H9 (cell line): Measurements from ENCODE around the gene CCDC92. TPM values are rescaled to one million over a fixed set of nuclear protein-coding genes. Genes with fewer than 3 reads are reported as not detected.

Experiments
- DNase-seq: peaks from one replicate; pipeline ENCODE4 v3.0.0-alpha.2; 2017
- H2AFZ ChIP-seq: one replicate; pipeline ENCODE4 v1.6.1; 2013; ENCODE audit warnings: mild to moderate bottlenecking, low read length, control low read depth, moderate library complexity
- H2AK5ac ChIP-seq: 2 replicates; pipeline ENCODE4 v1.6.1; 2013; ENCODE audit warnings: low read length, control low read depth, mixed read lengths; ENCODE audit not compliant: insufficient read length
- H2BK120ac ChIP-seq: one replicate; pipeline ENCODE4 v1.6.1; 2013; ENCODE audit warnings: low read depth, mild to moderate bottlenecking, low read length, control low read depth, inconsistent platforms; ENCODE audit not compliant: poor library complexity, severe bottlenecking
- H2BK12ac ChIP-seq: 2 replicates; pipeline ENCODE4 v1.6.1; 2013; ENCODE audit warnings: low read length, control low read depth, mixed read lengths, low read depth; ENCODE audit not compliant: insufficient read length
- H2BK15ac ChIP-seq: 2 replicates; pipeline ENCODE4 v1.6.1; 2013; ENCODE audit warnings: low read depth, low read length, control low read depth
- H2BK20ac ChIP-seq: one replicate; pipeline ENCODE4 v1.6.1; 2013; ENCODE audit warnings: low read depth, mild to moderate bottlenecking, low read length, control low read depth, inconsistent platforms; ENCODE audit not compliant: poor library complexity, severe bottlenecking
- H2BK5ac ChIP-seq: 2 replicates; pipeline ENCODE4 v1.6.1; 2013; ENCODE audit warnings: low read length, control low read depth, mixed read lengths; ENCODE audit not compliant: insufficient read length
- H3K14ac ChIP-seq: 2 replicates; pipeline ENCODE4 v1.6.1; 2013; ENCODE audit warnings: low read length, control low read depth; ENCODE audit not compliant: insufficient read depth
- H3K18ac ChIP-seq: 2 replicates; pipeline ENCODE4 v1.6.1; 2013; ENCODE audit warnings: low read depth, mild to moderate bottlenecking, mixed read lengths, low read length, control low read depth; ENCODE audit not compliant: insufficient read length
- H3K23ac ChIP-seq: 2 replicates; pipeline ENCODE4 v1.6.1; 2013; ENCODE audit warnings: low read length, control low read depth, mixed read lengths, low read depth; ENCODE audit not compliant: insufficient read length
- H3K23me2 ChIP-seq: 2 replicates; pipeline ENCODE4 v1.6.1; 2013; ENCODE audit warnings: low read depth, mild to moderate bottlenecking, mixed read lengths, low read length, control low read depth; ENCODE audit not compliant: insufficient read length, poor library complexity, severe bottlenecking
- H3K27ac ChIP-seq: 2 replicates; pipeline ENCODE4 v1.5.1; 2013; ENCODE audit warnings: low read length, control low read depth, mixed read lengths, low read depth; ENCODE audit not compliant: insufficient read length
- H3K27me3 ChIP-seq: 2 replicates; pipeline ENCODE4 v1.6.1; 2013; ENCODE audit warnings: low read length, control low read depth, inconsistent platforms; ENCODE audit not compliant: insufficient read depth
- H3K4ac ChIP-seq: 2 replicates; pipeline ENCODE4 v1.6.1; 2013; ENCODE audit warnings: low read depth, mild to moderate bottlenecking, control low read depth, inconsistent platforms, low read length, moderate library complexity
- H3K4me1 ChIP-seq: 2 replicates; pipeline ENCODE4 v1.6.1; 2013; ENCODE audit warnings: low read length, control low read depth, inconsistent platforms; ENCODE audit not compliant: insufficient read depth
- H3K4me2 ChIP-seq: 2 replicates; pipeline ENCODE4 v1.6.1; 2013; ENCODE audit warnings: low read length, control low read depth, mixed read lengths; ENCODE audit not compliant: insufficient read length, insufficient read depth
- H3K56ac ChIP-seq: 2 replicates; pipeline ENCODE4 v1.6.1; 2013; ENCODE audit warnings: low read depth, mild to moderate bottlenecking, mixed read lengths, low read length, control low read depth; ENCODE audit not compliant: insufficient read length
- H3K79me1 ChIP-seq: 2 replicates; pipeline ENCODE4 v1.6.1; 2013; ENCODE audit warnings: low read depth, mild to moderate bottlenecking, moderate library complexity, low read length, control low read depth, inconsistent platforms; ENCODE audit not compliant: insufficient read depth, poor library complexity, severe bottlenecking
- H3K79me2 ChIP-seq: 2 replicates; pipeline ENCODE4 v1.6.1; 2013; ENCODE audit warnings: low read length, control low read depth, inconsistent platforms; ENCODE audit not compliant: insufficient read depth
- H3K9ac ChIP-seq: 2 replicates; pipeline ENCODE4 v1.6.1; 2013; ENCODE audit warnings: low read length, control low read depth, mixed read lengths; ENCODE audit not compliant: insufficient read length; ENCODE audit errors: extremely low read depth
- H3K9me3 ChIP-seq: one replicate; pipeline ENCODE4 v1.6.1; 2013; ENCODE audit warnings: low read depth, low read length, inconsistent platforms; ENCODE audit not compliant: control insufficient read depth
- H3T11ph ChIP-seq: one replicate; pipeline ENCODE4 v1.6.1; 2013; ENCODE audit warnings: mild to moderate bottlenecking, low read length, control low read depth, inconsistent platforms
- H4K20me1 ChIP-seq: one replicate; pipeline ENCODE4 v1.6.1; 2013; ENCODE audit not compliant: control insufficient read depth, insufficient read length, insufficient read depth
- H4K5ac ChIP-seq: 2 replicates; pipeline ENCODE4 v1.6.1; 2013; ENCODE audit warnings: low read depth, mild to moderate bottlenecking, mixed read lengths, low read length, control low read depth; ENCODE audit not compliant: insufficient read length
- H4K8ac ChIP-seq: replicated peaks from 2 replicates; pipeline ENCODE4 v1.6.1; 2013; ENCODE audit warnings: low read length, control low read depth, mixed read lengths, low read depth; ENCODE audit not compliant: insufficient read length
- H4K91ac ChIP-seq: 2 replicates; pipeline ENCODE4 v1.6.1; 2013; ENCODE audit warnings: low read depth, mild to moderate bottlenecking, moderate library complexity, mixed read lengths, low read length, control low read depth; ENCODE audit not compliant: insufficient read length
- H3K27ac Mint-ChIP-seq, 3 experiments: 2 replicates in 2 of 3; 3 replicates in 1 of 3; pipeline ENCODE4 v1.8.0; 2020 to 2021; ENCODE audit warnings: mixed read lengths in 3 of 3, mild to moderate bottlenecking in 1 of 3, moderate library complexity in 1 of 3
- H3K27me3 Mint-ChIP-seq: 2 replicates; pipeline ENCODE4 v1.8.0; 2021; ENCODE audit warnings: low read depth, mild to moderate bottlenecking, moderate library complexity, mixed read lengths
- H3K36me3 Mint-ChIP-seq, 3 experiments: 2 replicates in 2 of 3; 3 replicates in 1 of 3; pipeline ENCODE4 v1.8.0; 2020 to 2021; ENCODE audit warnings: low read depth in 3 of 3, mixed read lengths in 3 of 3; ENCODE audit not compliant: insufficient read depth in 1 of 3
- H3K4me1 Mint-ChIP-seq, 2 experiments: 2 replicates each; pipeline ENCODE4 v1.8.0; 2020; ENCODE audit warnings: mixed read lengths in 2 of 2
- H3K4me3 Mint-ChIP-seq, 2 experiments: 2 replicates in 1 of 2; 3 replicates in 1 of 2; pipeline ENCODE4 v1.8.0; 2020 to 2021; ENCODE audit warnings: mild to moderate bottlenecking in 2 of 2, mixed read lengths in 2 of 2, moderate library complexity in 1 of 2
- H3K9me3 Mint-ChIP-seq, 2 experiments: 2 replicates in 1 of 2; 3 replicates in 1 of 2; pipeline ENCODE4 v1.8.0; 2020; ENCODE audit warnings: mild to moderate bottlenecking in 2 of 2, mixed read lengths in 2 of 2, moderate library complexity in 1 of 2
- WGBS: extraction: QIAGEN DNeasy Blood & Tissue Kit; methylation state at CpG from one replicate; pipeline ENCODE4 v1.1.7; 2013; ENCODE audit warnings: missing lambda C conversion rate, low lambda C conversion rate, mixed read lengths; ENCODE audit not compliant: insufficient read length; ENCODE audit errors: extremely low coverage; 5-methylcytosine and 5-hydroxymethylcytosine counted together
- total RNA-seq: library from RNA; stranded (reverse); gene quantifications from 2 replicates; pipeline ENCODE4 v1.2.1, GENCODE V29; 2021
- TF ChIP-seq, protein P1 (sequence below): fragments of 200-600 bp; sonication (generic); conservative IDR thresholded peaks from 3 replicates; pipeline ENCODE4 v1.8.0; 2021; ENCODE audit warnings: antibody characterized with exemption, mild to moderate bottlenecking

CCDC92 gene
- total RNA-seq, 1 experiment from 2014 or later: 1.3 TPM

DNA sequence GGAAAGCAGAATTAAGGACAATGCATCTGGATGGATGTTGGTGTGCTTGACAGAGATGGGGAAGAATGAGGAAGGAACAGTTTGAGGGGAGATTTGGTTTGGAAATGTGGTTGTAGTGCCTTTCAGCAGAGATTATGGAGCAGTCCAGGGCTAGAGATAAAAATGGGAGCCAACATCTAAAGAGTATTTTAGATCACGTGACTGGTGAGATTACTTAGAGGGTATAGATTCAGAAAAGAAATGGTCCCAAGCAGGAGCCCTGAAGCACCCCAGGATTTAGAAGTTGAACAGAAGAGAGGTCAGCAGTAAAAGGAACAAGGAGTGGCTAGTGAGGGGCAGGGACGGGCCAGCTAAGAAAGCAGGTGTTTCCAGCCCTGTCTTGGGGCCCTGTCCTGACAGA is 30.0 kb upstream of the CCDC92 start:
- no peaks in the 10 kb centered on the region for H3K4me1 ChIP-seq
- no peaks in the 10 kb centered on the region for H3K23me2 ChIP-seq
- no peaks in the 10 kb centered on the region for H3K9me3 ChIP-seq
- no peaks in the 10 kb centered on the region; the same call in 1 of the 2 replicates for H3K27me3 Mint-ChIP-seq
- no peak for DNase-seq
- H2AFZ ChIP-seq: no peak overlapping the region
- no peak overlapping the region for H2BK5ac ChIP-seq
- no peak overlapping the region for H3K4me3 Mint-ChIP-seq
- H2BK15ac ChIP-seq: no peak overlapping the region
- H3K27ac ChIP-seq: no peak overlapping the region
- H3K4me1 Mint-ChIP-seq: peaks cover 3 to 8% of the 10 kb centered on the region in 2 experiments; a peak in 3 of 4 replicates
- H3K79me1 ChIP-seq: no peaks in the 10 kb centered on the region
- H2AK5ac ChIP-seq: no peak overlapping the region
- H3K14ac ChIP-seq: no peak overlapping the region
- no peak overlapping the region for H3T11ph ChIP-seq
- H3K79me2 ChIP-seq: no peaks in the 10 kb centered on the region
- no peak overlapping the region for H3K18ac ChIP-seq
- no peak overlapping the region for H3K9ac ChIP-seq
- H4K8ac ChIP-seq: no peak overlapping the region
- no peaks in the 10 kb centered on the region for H3K9me3 Mint-ChIP-seq
- H3K27me3 ChIP-seq: no peaks in the 10 kb centered on the region
- H3K4me2 ChIP-seq: no peak overlapping the region
- no peak overlapping the region for H3K56ac ChIP-seq
- no peak overlapping the region for H3K23ac ChIP-seq
- peaks cover 0 to 4% (median 3%) of the 10 kb centered on the region in 3 experiments; a peak in 4 of 7 replicates for H3K36me3 Mint-ChIP-seq
- H3K27ac Mint-ChIP-seq: no peak overlapping the region
- no peak overlapping the region for H4K91ac ChIP-seq
- H4K20me1 ChIP-seq: no peaks in the 10 kb centered on the region
- H2BK120ac ChIP-seq: no peak overlapping the region
- H4K5ac ChIP-seq: no peak overlapping the region
- no peak overlapping the region for H2BK20ac ChIP-seq
- H2BK12ac ChIP-seq: no peak overlapping the region
- no CpG with 5 or more reads among the region's 2 CpGs for WGBS
- TF ChIP-seq, protein P1, sequence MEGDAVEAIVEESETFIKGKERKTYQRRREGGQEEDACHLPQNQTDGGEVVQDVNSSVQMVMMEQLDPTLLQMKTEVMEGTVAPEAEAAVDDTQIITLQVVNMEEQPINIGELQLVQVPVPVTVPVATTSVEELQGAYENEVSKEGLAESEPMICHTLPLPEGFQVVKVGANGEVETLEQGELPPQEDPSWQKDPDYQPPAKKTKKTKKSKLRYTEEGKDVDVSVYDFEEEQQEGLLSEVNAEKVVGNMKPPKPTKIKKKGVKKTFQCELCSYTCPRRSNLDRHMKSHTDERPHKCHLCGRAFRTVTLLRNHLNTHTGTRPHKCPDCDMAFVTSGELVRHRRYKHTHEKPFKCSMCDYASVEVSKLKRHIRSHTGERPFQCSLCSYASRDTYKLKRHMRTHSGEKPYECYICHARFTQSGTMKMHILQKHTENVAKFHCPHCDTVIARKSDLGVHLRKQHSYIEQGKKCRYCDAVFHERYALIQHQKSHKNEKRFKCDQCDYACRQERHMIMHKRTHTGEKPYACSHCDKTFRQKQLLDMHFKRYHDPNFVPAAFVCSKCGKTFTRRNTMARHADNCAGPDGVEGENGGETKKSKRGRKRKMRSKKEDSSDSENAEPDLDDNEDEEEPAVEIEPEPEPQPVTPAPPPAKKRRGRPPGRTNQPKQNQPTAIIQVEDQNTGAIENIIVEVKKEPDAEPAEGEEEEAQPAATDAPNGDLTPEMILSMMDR: no peak
- H3K4ac ChIP-seq: no peak overlapping the region
